CD4-positive, alpha-beta T cell treated with Interleukin-6 at 100 ng/mL for 8 hours (primary cell): ENCODE data around the gene GPSM1.
A peak's percentile ranks its signal among the peaks of the same experiment; 100 is the strongest.
"Not testable (repeated sequence)": the region's sequence is repeated elsewhere in the genome, so short reads cannot be mapped to it uniquely, and the experiment has no call there.

Experiments used
- DNase-seq: peaks from one replicate; pipeline ENCODE4 v3.0.0-alpha.2; 2020; ENCODE audit warnings: mixed read lengths, low spot score

The GPSM1 gene

DNA sequence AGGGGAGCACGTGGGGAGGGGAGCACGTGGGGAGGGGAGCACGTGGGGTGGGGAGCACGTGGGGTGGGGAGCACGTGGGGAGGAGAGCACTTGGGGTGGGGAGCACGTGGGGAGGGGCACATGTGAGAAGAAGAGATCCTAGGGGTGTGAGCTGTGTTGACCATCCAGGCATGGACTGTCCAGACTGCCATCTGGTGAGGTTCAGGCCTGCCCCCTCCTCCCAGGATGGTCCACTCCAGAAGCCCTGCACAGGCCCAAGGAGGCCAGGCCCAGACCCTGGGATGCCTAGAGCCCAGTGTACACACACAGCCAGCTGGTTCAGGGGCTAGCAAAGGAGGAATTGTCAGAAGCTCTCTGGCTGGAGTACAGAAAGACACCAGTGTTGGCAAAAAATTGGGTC is 70.3 kb downstream of the GPSM1 start:
- no peak for DNase-seq

DNA sequence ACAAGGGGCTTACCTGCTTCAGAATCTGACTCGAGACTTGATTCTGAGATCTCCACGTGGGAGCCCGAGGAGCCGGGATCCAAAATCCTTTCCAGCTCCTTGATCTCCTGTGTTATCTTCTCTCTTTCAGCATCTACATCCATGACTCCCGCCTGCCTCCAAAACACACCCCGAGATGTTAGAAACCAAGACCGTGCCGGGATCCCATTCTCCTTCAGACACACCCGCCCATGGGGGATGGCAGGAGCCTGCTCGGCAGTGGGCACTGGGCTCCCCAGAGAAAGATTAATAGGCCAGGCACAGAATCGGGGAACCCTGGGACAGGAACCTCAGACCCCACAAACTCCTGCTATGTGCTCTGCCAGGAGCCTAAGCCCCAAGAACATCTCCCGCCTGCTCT is 70.9 kb downstream of the GPSM1 start:
- DNase-seq: no peak

DNA sequence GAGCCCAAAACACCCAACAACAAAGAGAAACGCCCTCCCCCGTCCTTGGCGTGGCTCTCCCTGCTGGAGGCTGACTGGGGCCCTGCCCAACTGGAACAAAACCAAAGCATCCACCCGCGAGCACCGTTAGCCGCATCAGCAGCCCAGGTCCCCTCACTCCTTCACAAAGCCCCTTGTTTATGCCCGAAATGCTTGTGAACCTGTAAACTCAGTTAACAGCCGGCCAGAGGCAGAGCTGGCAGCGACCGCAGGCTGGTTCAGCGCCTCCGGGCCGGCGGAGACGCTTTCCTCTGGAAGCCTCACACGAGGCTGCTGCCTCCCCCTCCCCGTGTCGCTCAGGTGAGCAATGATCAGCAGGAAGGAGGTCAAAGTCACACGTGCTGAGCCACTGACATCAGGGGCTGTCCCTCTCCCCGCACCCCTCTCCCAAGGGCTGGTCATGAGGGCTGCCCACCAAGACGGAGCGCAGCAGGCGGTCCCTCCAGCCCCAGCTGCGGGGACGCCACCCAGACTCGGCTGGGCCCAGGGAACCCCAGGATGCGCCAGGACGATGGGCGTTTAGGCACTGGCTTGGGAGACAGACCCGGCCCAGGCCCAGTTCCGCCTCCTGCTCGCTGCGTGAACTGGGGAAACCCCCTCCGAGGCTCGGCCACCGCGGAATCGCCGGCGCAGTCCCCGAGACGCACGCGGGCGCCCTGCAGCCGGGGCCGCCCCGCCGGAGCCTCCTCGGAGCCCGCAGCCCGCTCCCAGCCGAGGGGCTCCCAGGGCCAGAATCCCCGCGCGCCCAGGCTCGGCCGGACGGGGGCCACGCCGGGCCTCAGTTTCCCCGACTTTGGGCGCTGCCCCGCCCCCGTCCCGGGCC is 72.1 kb downstream of the GPSM1 start:
- peak; percentile 23 for DNase-seq

DNA sequence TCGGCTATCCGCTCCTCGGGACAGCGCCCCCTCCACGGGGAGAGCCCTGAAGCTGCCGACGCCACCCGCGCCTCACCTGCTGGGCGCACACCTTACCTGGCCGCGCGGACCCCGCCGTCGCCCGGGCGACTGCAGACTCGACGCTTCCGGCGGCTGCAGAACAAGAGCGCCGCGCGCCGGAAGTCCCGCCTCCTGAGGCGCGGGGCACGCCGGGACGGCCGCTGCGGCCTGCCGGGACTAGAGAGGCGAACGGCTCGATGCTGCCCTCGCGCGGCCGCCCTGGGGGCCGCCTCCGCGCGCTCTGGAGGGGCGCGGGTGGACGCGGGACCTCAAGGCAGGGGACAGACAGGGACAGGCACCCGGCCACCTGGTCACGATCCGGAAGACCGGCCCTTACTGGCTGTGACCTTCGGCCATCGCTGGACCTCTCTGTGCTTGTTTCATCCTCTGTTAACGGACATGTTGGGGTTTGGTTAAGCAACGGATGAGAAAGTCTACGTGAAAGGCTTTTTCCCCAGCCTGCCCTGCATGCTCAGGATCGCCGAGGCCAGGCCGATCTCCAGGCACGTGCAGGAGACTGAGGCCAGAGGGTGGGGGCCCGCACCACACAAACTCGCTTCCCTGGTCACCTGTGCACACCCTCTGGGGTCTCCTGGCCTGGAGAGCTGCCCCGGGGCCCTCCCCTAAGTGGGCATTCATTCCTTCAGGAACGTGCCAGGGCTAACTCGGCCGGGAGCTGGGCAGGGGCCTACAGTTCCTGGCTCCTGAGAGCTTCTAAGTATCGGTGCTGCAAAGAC is 72.9 kb downstream of the GPSM1 start, which contains the start of gene SNAPC4:
TSS of gene SNAPC4 (minus strand) at position 133 of the 797 bp plus-strand sequence. CDS start 1,742 bp downstream, outside the sequence.
- peak; percentile 88 for DNase-seq

DNA sequence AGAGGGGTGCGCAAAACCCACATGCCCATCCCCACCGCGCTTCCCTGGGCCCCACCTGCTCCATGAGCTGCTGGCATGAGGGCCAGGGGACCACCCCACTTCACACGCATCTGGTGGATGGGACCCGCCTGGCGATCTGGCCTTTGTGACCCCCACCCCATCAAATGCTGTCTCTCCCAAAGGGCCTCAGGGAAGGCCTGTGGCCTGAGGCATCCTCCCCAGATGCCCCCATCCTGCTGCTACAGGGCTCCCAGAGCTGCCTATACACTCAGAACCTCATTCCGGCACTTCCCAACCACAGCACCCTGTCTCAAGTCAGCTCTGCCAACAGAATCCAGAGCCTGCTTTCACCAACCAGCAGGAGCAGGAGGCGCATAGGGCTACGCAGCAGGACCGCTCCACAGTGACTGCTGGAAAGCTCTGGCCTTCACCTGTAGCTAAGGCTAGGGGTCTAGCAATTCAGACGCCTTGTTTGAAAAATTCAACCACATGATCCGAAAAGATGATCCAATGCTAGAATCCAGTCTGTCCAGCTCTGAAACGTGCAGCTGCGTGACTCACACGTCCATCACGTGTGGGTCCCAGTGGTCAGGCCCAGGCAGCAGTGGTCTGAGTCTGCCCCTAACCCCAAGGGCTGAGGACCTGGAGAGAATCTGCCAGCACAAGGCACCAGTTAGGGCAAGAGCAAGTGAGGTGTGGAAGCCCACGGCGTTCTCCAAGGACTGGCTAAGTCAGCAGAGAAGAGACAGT is 74.0 kb downstream of the GPSM1 start:
- DNase-seq: no peak

DNA sequence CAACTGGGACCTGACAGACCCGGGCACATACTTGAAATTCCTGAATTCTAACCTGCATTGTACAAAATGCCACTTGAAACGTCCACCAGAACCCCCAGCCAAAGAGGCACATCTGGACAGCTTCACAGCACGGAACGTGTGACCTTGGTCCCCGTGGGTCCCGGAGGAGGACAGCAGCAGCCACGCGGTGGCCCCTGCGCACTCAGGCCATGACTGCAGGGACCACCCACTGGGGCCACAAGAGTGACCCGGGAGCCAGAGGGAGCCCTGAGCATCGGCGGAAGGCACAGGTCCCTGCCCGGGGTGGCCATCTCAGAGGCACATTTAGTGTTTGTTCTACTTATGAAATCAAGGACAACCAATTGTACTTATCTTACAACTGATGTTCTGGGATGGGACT is 74.7 kb downstream of the GPSM1 start:
- DNase-seq: no peak

DNA sequence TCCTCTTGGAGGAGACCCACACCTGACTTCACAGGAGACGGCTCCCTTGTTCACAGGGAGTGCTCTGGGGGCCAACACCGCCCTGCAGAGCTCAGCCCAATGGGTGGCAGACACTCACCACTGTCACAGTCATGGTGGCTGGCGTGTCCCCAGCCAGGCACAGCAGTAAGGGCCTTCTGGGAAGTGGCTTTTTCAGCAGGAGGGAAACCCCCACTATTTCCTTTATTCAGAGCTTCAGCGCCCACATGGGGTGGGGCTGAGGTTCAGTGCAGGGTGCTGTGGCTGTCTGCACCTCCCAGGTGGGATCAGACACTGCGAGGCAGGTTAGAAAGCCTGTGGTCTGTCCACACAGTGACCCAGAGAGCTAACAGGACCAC is 76.2 kb downstream of the GPSM1 start:
- peak; percentile 83 for DNase-seq

DNA sequence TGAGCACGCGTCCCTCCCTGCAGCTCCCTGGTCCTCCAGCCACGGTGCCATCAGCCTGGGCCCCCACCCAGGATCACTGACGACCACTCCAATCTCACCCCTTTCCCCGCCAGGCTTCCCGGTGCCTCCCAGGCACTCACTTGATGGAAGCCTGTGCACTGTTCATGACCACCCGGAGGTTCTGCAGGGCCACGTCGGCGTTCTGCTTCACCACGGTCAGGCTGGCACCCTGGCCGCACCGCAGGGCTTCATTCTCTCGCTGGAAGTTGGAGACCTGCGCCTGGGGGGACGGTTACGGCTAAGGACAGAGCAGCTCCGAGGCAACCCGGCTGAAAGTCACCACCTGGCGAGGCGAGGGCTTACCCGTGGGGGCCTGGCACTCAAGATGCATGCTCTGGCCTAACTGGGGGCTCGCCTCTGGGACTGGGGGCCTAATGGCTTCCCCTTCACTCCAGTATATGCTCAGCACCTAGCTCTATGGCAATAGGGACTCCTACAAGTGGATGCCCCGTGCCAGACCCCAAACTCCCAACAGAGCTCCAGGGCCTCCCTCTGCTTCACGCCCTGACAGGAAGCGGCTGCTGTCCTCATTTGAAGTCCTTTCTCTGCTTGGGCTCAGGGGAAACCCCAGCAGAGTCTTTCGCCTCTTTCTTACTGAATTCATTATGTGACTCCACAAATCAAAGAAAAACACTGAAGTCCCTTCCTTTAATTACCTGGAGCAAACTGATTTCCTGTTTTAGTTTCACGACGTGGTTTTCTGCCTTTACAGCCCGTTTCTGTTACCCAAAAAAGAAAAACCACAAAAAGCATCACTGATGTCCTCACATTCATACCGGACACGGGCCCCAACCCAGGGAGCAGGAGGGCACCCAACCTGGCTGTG is 76.8 kb downstream of the GPSM1 start:
- peak; percentile 52 for DNase-seq

DNA sequence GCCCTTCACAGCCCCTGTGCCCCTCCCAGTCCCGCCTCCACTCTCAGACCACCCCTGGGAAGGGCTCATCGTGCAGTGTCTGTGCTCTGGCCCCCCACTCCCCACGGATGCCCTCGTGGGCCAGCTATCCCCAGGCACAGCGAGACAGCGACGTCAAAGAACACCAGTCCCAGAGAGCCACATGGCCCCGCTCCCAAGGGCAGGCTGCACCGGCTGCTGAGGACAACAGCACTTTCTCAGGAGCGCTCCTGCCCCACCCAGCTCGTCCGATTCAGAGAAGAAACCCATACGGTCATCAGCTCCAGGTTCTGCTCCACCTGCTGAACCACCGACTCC is 77.4 kb downstream of the GPSM1 start:
- DNase-seq: no peak

DNA sequence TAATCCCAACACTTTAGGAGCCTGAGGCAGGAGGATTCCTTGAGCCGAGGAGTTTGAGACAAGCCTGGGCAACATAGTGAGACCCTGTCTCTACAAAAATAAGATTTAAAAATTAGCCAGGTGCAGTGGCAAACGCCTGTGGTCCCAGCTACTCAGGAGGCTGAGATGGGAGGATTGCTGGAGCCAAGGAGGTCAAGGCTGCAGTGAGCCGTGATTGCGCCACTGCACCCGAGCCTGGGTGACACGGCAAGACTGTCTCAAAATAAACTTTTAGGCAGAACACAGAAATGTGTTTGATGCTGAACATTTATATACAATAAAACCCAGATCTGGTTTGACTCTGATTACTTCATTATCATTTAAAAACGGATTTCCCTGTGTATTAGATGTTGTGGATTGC is 78.1 kb downstream of the GPSM1 start:
- no peak for DNase-seq

DNA sequence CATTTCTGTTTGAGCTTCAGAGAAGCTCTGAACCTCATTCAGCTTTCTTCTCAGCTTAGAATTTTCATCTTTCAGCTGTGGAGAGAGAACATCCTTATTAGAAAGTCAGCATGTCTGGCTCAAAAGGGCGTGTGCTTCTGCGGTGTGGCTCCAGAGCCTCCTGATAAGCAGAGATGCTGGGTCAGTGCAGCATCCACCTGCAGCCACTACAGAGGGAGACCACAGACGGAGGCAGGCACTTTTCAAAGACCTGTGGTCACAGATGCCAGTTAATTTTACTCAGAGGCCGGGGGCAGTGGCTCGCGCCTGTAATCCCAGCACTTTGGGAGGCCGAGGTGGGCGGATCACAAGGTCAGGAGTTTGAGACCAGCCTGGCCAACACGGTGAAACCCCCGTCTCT is 78.6 kb downstream of the GPSM1 start:
- DNase-seq: not testable (repeated sequence)

DNA sequence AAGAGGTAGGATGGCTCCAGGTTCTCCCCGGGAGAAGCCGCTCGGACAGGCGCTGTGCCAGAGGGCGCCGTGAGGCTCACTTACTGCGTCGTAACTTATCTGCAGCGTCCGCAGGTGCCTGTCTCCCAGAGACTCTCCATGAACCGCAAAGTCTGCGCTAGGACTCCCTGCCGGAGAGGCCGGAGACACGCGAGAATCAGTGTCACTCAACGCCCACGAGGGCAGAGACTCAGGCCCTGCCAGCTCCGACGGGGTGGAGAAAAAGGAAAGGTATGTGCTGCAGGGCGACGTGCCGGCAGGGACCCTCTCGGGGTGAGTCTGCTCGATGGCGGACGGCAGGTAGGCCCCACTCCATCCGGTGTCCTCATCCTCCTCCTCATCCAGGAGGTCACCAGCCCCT is 79.7 kb downstream of the GPSM1 start:
- not testable (repeated sequence) for DNase-seq

DNA sequence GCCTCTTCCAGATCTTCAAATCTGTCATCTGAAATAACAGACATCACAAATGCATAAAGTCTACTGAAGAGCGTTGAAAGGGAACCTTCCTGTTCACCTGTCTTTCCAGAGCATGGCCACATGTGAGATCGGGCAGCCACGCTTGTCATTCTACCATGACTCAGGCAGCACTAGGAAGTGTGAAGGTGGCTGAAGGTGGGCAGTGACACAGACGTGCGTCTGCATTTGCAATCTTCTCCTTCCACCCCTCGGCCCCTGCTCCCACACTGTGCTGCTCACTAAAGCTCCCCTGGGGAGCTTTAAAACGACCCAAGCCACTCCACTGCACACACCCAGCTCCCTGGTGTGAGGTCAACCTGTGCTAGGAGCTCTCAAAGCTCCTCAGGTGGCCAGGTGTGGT is 80.6 kb downstream of the GPSM1 start:
- no peak for DNase-seq
